HG03457 (cell line): ENCODE data around the gene ANXA10.

Source experiments
- ATAC-seq: cut with Tn5 transposase; IDR thresholded peaks from one replicate; pipeline ENCODE4 v1.9.1; 2021; ENCODE audit warnings: moderate number of reproducible peaks; ENCODE audit not compliant: unreplicated experiment

ANXA10 gene

GRCh38 chr4:168221301-168221700 lies 129.0 kb downstream of the ANXA10 start:
- no peak for ATAC-seq
